Common myeloid progenitor, CD34-positive (primary cell): ENCODE results near the gene DUS1L.

Source experiments
- CTCF ChIA-PET: fragments of 350-600 bp; sonication (Branson Sonifier 250); formaldehyde crosslinking; loops from one replicate; lab custom pipeline; 2021; ENCODE audit warnings: antibody characterized with exemption; lab: Charles Lee
- POLR2A ChIA-PET: fragments of 350-600 bp; sonication (Branson Sonifier 250); formaldehyde crosslinking; loops from one replicate; lab custom pipeline; 2021; ENCODE audit warnings: antibody characterized with exemption; lab: Charles Lee
- DNase-seq, 3 donors: peaks; one replicate each; pipeline versions ENCODE4 v3.0.0 to v3.0.0-alpha.2; 2013
- H3K27ac ChIP-seq, 2 experiments: 1 replicate in 1 of 2; 2 replicates in 1 of 2; pipeline ENCODE4 v1.7.0; 2013; ENCODE audit warnings: inconsistent platforms in 2 of 2, low read length in 2 of 2, mild to moderate bottlenecking in 2 of 2, low read depth in 1 of 2, moderate library complexity in 1 of 2; ENCODE audit not compliant: severe bottlenecking in 2 of 2, insufficient read depth in 1 of 2, poor library complexity in 1 of 2
- H3K27me3 ChIP-seq, 5 experiments: replicated peaks in 2 of 5; 1 replicate in 3 of 5; 2 replicates in 2 of 5; pipeline versions ENCODE4 v1.6.1 to v1.7.0; 2013; ENCODE audit warnings: low read length in 4 of 5, mild to moderate bottlenecking in 2 of 5, moderate library complexity in 2 of 5, inconsistent platforms in 1 of 5; ENCODE audit not compliant: insufficient read depth in 5 of 5, control insufficient read depth in 4 of 5
- H3K36me3 ChIP-seq, 4 experiments: 1 replicate in 2 of 4; 2 replicates in 2 of 4; pipeline versions ENCODE4 v1.6.1 to v1.7.0; 2013; ENCODE audit warnings: low read length in 3 of 4, control low read depth in 1 of 4, mild to moderate bottlenecking in 1 of 4; ENCODE audit not compliant: control insufficient read depth in 4 of 4, insufficient read depth in 4 of 4
- H3K4me1 ChIP-seq, 4 experiments: 1 replicate in 3 of 4; 2 replicates in 1 of 4; pipeline versions ENCODE4 v1.6.1 to v1.7.1; 2013; ENCODE audit warnings: low read length in 3 of 4, mild to moderate bottlenecking in 3 of 4, control low read depth in 1 of 4, inconsistent platforms in 1 of 4, moderate library complexity in 1 of 4; ENCODE audit not compliant: control insufficient read depth in 4 of 4, insufficient read depth in 4 of 4; ENCODE audit errors: control extremely low read depth in 1 of 4
- H3K4me3 ChIP-seq, 7 experiments: 1 replicate in 4 of 7; 2 replicates in 3 of 7; pipeline versions ENCODE4 v1.5.1 to v1.7.0; 2013; ENCODE audit warnings: mild to moderate bottlenecking in 7 of 7, low read length in 6 of 7, moderate library complexity in 6 of 7, inconsistent platforms in 2 of 7, low read depth in 2 of 7, control low read depth in 1 of 7; ENCODE audit not compliant: insufficient read depth in 4 of 7, control insufficient read depth in 1 of 7; ENCODE audit errors: extremely low read depth in 1 of 7
- H3K9me3 ChIP-seq, 5 experiments: 1 replicate in 4 of 5; 2 replicates in 1 of 5; pipeline versions ENCODE4 v1.6.1 to v1.7.1; 2013; ENCODE audit warnings: low read length in 4 of 5, mild to moderate bottlenecking in 2 of 5, inconsistent platforms in 1 of 5, low read depth in 1 of 5, moderate library complexity in 1 of 5; ENCODE audit not compliant: control insufficient read depth in 4 of 5, insufficient read depth in 2 of 5; ENCODE audit errors: control extremely low read depth in 1 of 5
- WGBS: methylation state at CpG from one replicate; pipeline ENCODE4 v1.1.5; 2013; ENCODE audit not compliant: insufficient coverage; 5-methylcytosine and 5-hydroxymethylcytosine counted together

DUS1L gene

DNA sequence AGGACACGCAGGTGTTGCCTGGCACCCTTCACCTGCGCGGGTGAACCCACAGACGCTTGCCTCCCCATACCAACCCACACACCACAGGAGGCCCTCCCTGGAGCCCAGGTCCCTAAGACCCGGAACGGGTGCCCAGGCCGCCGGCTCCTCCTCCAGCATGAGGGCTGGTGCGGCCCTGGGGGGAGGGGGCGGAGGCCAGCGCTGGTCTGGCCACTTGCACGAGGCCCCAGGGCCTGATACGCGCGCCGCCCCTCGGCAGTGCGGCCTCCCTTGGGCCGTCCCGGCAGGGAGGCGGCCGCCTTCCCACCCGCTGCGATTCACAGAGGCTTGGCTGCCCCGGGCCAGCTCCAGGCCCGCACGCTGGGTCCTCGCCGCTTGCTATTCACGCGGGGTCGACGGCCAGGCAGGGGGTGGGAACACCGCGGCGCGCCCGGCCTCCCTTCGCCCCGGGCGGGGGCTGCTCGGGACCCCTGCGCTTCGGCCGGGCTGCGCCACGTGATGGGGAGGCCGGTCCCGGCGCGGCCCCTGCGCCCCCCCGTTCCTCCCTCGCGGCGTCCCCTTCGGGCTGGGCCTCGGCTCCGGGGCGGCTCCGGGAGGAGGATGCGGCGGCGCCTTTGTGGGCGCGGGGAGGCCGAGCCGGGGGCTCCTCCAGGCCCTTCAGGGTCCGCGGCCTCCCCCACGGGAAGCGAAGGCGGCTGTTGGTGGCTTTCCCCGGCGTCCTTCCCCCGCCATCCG is 31.7 kb upstream of the DUS1L start:
- ChIA-PET POLR2A (interaction anchor here (0.5 to 0.6 kb wide), 2 partner anchors 60 to 361 kb away, joined by 3 to 5 read pairs; partner anchors contain the start of gene DCXR), CTCF (interaction anchor here (2.1 kb wide), 1 partner anchor 10 kb away, joined by 6 read pairs; no protein-coding TSS in a partner anchor)
- Histone ChIP-seq H3K27me3 (no peaks in the 10 kb centered on the region), H3K4me1 (peaks cover 0 to 43% (median 25%) of the 10 kb centered on the region in 4 experiments), H3K36me3 (peaks cover 0 to 47% (median 26%) of the 10 kb centered on the region in 4 experiments), H3K9me3 (no peaks in the 10 kb centered on the region), H3K4me3 (peak overlapping the region; percentile 52 to 89 (median 75)), H3K27ac (peak overlapping the region in 1 of 2 experiments; percentile 75)
- WGBS = under 1% methylated on average over 68 of the region's 77 CpGs
- peak in 2 of 3 donors; percentile 16 to 36 for DNase-seq

DNA sequence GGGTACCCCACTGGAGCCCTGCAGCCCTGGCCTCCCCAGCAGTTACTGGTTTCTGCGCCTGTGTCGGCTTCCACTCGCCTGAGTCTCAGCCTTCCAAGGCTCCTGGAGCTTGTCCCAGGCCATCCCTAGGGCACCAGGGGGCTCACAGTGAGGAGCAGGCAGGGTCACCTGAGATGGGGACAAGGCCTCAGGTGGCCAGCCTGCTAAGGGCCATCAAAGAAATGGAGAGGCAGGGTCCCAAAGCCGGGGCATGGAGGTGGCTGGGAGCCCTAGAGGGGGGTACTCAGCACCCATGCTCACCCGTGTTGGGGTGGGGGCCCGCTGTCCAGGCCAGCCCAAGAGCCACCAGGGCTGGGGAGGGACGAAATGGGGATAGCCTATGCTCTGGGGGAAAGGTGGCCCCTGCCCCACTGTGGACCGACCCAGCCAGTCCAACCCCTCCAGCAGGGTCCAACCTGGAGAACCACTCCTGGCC is 31.1 kb upstream of the DUS1L start:
- Histone ChIP-seq H3K4me1 (peaks cover 0 to 43% (median 25%) of the 10 kb centered on the region in 4 experiments), H3K27ac (peak overlapping the region in 1 of 2 experiments; percentile 75), H3K36me3 (peaks cover 0 to 54% (median 32%) of the 10 kb centered on the region in 4 experiments), H3K4me3 (peak overlapping the region in 6 of 7 experiments; percentile 52 to 89 (median 76)), H3K9me3 (no peaks in the 10 kb centered on the region), H3K27me3 (no peaks in the 10 kb centered on the region)
- POLR2A ChIA-PET = no interaction called here
- WGBS = 79% methylated on average over 8 of the region's 8 CpGs
- no peak for DNase-seq
- CTCF ChIA-PET = no interaction called here

DNA sequence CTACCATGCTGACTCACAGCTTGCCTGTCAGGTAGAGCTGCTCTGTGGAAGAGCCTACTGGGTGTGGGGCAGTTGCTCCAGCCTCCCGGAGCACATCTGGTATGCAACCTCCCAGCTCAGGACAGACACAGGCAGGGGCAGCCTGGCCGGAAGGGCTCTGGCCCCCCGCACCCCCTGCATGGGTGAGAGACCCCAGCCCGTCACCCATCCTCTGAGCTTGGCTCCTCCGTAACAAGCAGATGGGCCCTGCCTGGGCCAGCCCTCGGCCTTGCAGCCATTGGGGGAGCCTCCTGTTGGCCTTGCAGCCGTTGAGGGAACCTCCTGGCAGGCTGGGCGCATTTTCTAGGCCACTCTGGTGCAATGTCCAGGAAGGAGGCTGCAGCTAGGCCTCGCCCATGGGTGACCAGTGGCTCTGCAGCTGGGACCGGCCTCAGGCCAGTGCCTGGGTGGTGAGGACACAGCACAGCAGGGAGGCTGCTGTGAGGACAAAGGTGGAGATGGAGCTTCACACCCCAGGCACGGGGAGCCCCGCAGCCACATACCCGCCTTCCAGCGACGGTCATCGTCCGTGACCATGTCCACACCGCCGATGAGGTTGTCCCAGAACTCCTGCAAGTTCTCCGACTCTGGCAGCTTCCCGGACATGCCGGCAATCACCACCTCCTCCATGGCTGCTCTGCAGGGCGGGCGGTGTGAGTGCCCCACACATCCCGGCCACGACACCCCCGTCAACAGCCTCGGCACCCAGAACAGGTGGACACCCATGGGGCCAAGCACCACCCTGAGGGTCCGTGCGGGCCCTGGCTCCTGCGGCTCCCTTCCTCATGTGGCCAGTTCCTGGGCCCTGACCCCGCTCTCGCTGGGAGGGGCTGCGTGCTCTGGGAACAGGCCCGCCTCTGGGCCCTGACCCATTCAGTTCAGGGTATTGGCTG is 30.4 kb upstream of the DUS1L start:
- no peak for DNase-seq
- H3K36me3 ChIP-seq = peaks cover 0 to 56% (median 36%) of the 10 kb centered on the region in 4 experiments
- H3K4me1 ChIP-seq = peaks cover 0 to 41% (median 25%) of the 10 kb centered on the region in 4 experiments
- no peaks in the 10 kb centered on the region for H3K9me3 ChIP-seq
- peak overlapping the region in 1 of 2 experiments; percentile 75 for H3K27ac ChIP-seq
- ChIA-PET CTCF (no interaction called here), POLR2A (no interaction called here)
- peak overlapping the region in 3 of 7 experiments; percentile 77 to 89 (median 80) for H3K4me3 ChIP-seq
- H3K27me3 ChIP-seq = no peaks in the 10 kb centered on the region
- 98% methylated on average over 30 of the region's 35 CpGs for WGBS

DNA sequence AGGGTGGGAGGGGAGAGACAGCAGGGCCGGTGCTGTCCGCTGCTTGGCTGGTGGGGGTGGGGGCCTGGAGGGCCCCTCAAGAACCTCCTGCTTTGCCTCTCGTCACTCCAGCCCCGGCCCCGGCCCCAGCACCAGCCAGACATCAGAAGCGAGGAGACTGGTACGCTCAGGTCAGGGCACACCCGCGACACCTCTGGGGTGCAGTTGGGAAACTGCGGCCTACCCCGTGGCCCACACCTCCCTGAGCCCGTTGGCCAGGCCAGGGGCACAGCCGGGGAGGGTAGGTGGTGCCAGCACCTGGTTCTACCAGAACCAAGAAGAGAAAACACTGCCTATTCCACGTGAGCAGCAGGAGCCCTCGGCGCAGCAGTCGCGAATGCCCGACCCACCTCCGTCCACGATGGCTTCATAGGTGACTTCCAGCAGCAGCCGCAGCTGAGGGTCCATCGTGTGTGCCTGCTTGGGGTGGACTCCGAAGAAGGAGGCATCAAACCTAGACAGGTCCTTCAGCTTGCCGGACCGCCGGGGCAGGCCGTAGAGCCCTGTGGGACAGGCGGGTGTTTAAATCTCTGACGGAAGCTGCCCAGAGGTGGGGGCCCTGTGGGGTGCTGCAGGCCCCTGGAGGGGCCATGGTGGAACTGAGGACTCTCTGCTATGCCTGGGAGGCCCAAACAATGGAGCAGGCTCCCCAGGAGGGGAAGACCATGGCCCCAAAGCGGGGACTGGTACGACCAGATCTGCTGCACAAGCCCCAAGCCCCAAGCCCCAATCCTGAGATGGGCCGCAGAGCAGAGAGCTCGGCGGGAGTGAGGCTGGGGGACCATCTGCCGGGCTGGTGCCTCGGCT is 29.6 kb upstream of the DUS1L start:
- Histone ChIP-seq H3K9me3 (no peaks in the 10 kb centered on the region), H3K4me1 (peaks cover 0 to 36% (median 25%) of the 10 kb centered on the region in 4 experiments), H3K27me3 (no peaks in the 10 kb centered on the region), H3K4me3 (peak overlapping the region in 1 of 7 experiments; percentile 89), H3K36me3 (peaks cover 0 to 61% (median 41%) of the 10 kb centered on the region in 4 experiments), H3K27ac (no peak overlapping the region)
- CTCF ChIA-PET = no interaction called here
- no peak for DNase-seq
- 94% methylated on average over 31 of the region's 37 CpGs for WGBS
- POLR2A ChIA-PET = no interaction called here

DNA sequence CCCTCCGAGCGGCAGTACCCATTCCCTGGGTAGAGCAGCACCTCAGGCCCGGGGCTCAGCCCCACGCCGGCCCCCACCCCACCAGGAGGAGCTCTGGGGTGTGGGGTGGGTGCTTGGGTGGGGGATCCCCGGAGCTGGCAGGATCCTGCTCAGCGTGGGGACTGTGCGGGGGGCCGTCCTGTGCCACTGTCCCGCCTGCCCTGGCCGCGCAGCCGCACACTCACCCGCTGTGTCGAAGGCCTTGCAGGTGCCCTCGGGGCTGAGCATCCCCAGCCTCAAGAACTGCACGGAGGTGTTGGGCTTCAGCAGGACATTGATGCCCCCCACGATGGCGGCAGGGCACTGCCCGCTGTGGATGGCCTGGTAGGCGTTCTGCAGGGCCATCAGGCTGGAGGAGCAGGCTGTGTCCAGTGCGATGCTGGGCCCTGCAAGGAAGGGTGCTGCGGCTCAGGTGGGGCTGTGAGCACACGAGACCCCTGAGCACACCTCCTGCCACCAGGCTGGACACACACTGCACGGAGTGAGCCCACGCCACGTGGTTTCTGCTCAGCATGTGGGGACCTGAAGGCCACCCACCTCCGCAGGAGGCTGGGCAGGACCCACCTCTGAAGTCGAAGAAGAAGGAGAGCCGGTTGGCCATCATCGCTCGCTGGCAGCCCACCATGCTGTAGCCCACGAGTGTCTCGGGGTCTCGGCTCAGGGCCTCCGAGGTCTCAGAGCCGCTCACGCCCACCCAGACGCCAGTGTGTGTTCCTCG is 27.6 kb upstream of the DUS1L start:
- H3K4me3 ChIP-seq = no peak overlapping the region
- H3K27ac ChIP-seq = no peak overlapping the region

DNA sequence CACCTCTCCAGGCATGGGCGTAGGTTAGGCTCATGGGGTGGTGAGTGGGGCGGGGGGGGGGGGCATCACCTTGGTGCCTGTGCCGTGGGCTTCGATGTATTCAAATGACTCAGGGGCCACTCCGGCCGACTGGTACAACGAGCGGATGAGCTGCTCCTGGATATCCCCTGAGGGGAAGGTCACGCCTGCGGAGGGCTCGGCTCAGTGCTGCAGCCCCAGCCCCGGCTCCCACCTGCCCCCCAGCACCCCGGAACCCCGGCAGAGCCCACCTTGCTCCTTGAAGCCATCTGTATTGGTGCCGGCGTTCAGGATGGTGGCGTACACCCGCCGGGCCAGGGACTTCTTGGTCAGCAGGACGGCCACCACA is 27.0 kb upstream of the DUS1L start:
- peaks cover 0 to 20% (median 14%) of the 10 kb centered on the region in 4 experiments for H3K4me1 ChIP-seq
- DNase-seq = no peak
- H3K27ac ChIP-seq = no peak overlapping the region
- no peaks in the 10 kb centered on the region for H3K27me3 ChIP-seq
- no peak overlapping the region for H3K4me3 ChIP-seq
- 98% methylated on average over 18 of the region's 20 CpGs for WGBS
- ChIA-PET POLR2A (no interaction called here), CTCF (no interaction called here)
- peaks cover 0 to 86% (median 55%) of the 10 kb centered on the region in 4 experiments for H3K36me3 ChIP-seq
- no peaks in the 10 kb centered on the region for H3K9me3 ChIP-seq

More for the DNA sequence above, 27.6 kb upstream of the DUS1L start:
- H3K9me3 ChIP-seq = no peaks in the 10 kb centered on the region
- H3K36me3 ChIP-seq = peaks cover 0 to 80% (median 52%) of the 10 kb centered on the region in 4 experiments
- POLR2A ChIA-PET = no interaction called here
- no peak for DNase-seq
- CTCF ChIA-PET = no interaction called here
- 98% methylated on average over 32 of the region's 40 CpGs for WGBS
- peaks cover 0 to 20% (median 15%) of the 10 kb centered on the region in 4 experiments for H3K4me1 ChIP-seq
- no peaks in the 10 kb centered on the region for H3K27me3 ChIP-seq
